Fibroblast of the aortic adventitia (primary cell): Measurements from ENCODE around the gene GPR143. TPM values are rescaled to one million over a fixed set of nuclear protein-coding genes. Genes with fewer than 3 reads are reported as not detected.
A peak's percentile ranks its signal among the peaks of the same experiment; 100 is the strongest.

Experiments
- DNase-seq: peaks from one replicate; pipeline ENCODE4 v3.0.0-alpha.2; 2010; ENCODE audit warnings: low read depth
- H3K4me3 ChIP-seq: 2 replicates; pipeline ENCODE4 v1.5.1; 2011; ENCODE audit warnings: low read depth, mild to moderate bottlenecking, control low read depth, low read length, moderate library complexity
- total RNA-seq: library from RNA; depleted of rRNA; stranded (reverse); fragments of >200 nt; gene quantifications from 2 replicates; pipeline ENCODE4 v1.2.3, GENCODE V29; 2012; ENCODE audit warnings: low replicate concordance
- TF ChIP-seq, protein P1 (sequence below): IDR thresholded peaks from 2 replicates; pipeline ENCODE4 v1.5.1; 2011; ENCODE audit warnings: mild to moderate bottlenecking, low read length, control low read depth, inconsistent platforms; ENCODE audit not compliant: insufficient read depth

Gene GPR143
- total RNA-seq, 1 donor: not detected

DNA sequence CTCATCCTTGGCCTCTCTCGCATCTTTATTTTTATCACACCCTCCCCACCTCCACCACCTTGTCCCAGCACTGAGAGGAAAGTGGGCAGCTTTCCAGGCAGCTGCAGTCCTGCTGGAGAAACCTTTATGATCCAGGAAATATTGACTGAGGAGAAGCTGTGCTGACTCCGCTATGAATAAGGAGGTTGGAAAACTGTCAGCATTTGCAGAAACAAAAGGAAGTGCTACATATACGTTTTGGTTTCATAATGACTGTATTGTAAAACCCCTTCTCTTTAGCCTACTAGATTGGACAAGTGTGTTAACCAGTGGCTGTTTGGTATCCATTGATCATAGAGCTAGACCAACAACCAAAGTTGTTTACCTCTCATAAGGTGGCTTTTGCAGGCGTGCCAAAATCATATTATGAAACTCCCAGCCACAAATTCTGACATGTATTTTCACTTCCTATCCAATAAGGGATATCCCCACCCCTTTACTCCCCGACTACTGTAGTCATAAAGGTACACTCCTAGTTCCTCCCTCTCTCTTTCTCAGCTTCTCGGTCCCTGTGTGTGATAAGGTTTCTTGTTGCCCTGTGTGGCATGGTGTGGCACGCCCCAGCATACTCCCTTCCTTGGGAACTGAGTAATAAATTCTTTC lies 88.4 kb downstream of the GPR143 start:
- no peak overlapping the region for H3K4me3 ChIP-seq
- DNase-seq: peak; percentile 33
- TF ChIP-seq, protein P1, sequence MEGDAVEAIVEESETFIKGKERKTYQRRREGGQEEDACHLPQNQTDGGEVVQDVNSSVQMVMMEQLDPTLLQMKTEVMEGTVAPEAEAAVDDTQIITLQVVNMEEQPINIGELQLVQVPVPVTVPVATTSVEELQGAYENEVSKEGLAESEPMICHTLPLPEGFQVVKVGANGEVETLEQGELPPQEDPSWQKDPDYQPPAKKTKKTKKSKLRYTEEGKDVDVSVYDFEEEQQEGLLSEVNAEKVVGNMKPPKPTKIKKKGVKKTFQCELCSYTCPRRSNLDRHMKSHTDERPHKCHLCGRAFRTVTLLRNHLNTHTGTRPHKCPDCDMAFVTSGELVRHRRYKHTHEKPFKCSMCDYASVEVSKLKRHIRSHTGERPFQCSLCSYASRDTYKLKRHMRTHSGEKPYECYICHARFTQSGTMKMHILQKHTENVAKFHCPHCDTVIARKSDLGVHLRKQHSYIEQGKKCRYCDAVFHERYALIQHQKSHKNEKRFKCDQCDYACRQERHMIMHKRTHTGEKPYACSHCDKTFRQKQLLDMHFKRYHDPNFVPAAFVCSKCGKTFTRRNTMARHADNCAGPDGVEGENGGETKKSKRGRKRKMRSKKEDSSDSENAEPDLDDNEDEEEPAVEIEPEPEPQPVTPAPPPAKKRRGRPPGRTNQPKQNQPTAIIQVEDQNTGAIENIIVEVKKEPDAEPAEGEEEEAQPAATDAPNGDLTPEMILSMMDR: no peak

DNA sequence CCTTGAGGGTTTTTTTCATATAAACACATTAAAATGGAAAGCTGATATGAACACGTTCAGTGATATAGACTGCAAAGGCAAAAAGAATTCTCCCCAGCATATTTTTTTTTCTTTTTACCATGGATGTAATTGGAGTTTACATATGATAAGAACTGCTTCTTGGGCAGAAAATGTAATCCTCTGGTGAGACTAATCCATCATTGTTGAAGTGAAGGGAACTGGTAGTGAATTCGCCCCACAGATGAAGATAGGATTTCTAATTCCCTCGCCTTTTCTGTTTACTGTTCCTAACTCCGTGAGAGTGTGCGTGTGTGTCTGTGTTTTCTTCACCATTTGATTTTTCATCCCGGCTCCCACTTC lies 88.9 kb downstream of the GPR143 start:
- no peak overlapping the region for H3K4me3 ChIP-seq
- no peak for DNase-seq
- TF ChIP-seq, protein P1: no peak

DNA sequence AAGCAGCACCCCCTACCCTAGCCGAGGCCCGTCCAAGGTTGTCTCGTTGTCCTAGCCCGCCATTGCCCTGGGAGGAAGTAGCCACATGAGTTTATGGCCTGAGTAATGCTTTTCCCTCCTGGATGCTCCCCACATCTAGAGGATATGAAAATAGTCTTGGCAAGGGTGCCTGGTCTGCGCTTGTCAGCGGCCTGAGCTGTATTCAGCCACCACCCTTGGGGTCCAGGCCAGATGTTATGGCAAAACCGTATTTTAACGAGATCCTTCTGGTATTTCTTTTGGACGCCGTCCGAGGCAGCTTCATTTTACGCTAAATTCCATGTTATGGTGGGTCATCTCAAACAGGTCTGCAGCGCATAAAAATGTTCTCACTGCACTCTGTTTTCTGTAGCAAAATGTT lies 89.3 kb downstream of the GPR143 start:
- no peak overlapping the region for H3K4me3 ChIP-seq
- TF ChIP-seq, protein P1: no peak
- peak; percentile 73 for DNase-seq

Other genes starting within 250 kb of the GPR143 start
- 0.16 TPM in 1 of 2 replicates, not detected in the other for gene SHROOM2, start 20.6 kb upstream of the GPR143 start, total RNA-seq
- gene CLDN34, start 201.5 kb upstream of the GPR143 start, total RNA-seq: not detected in 2 replicates